Measurements from ENCODE around the gene CC2D1A. TPM values are rescaled to one million over a fixed set of nuclear protein-coding genes. Genes with fewer than 3 reads are reported as not detected.

Gene CC2D1A
- polyA plus RNA-seq, 1 of the 3 experiments (the other 2 are of a cell fraction), result 24.2 TPM

GRCh38 chr19:13856497-13856896 lies 49.5 kb upstream of the CC2D1A start:
- Histone ChIP-seq H3K27ac (ENCODE audit: low read depth in 2 of 2, low read length in 1 of 2) (no peak overlapping the region), H3K4me1 (ENCODE audit: control insufficient read depth in 1 of 2, insufficient read depth in 2 of 2, low read depth in 1 of 2, low read length in 1 of 2) (peaks cover 3 to 11% of the 10 kb centered on the region in 2 experiments; a peak in 3 of 4 replicates), H2AFZ (ENCODE audit: low read depth) (no peak overlapping the region), H3K9me2 (no peaks in the 10 kb centered on the region), H3K27me3 (ENCODE audit: insufficient read depth) (no peaks in the 10 kb centered on the region), H3K79me2 (ENCODE audit: insufficient read depth) (peaks cover 21% of the 10 kb centered on the region), H4K20me1 (ENCODE audit: insufficient read depth) (no peaks in the 10 kb centered on the region), H3K4me2 (no peak overlapping the region), H3K36me3 (replicated peaks in 1 of 2; ENCODE audit: control insufficient read depth in 1 of 2, insufficient read depth in 2 of 2, low read length in 1 of 2) (no peaks in the 10 kb centered on the region), H3K9ac (no peak overlapping the region), H3F3A (replicated peaks; ENCODE audit: insufficient read depth) (peaks cover 37% of the 10 kb centered on the region), H3K4me3 (ENCODE audit: low read depth in 2 of 2, low read length in 1 of 2) (no peak overlapping the region), H3K9me3 (no peaks in the 10 kb centered on the region)
- WGBS (ENCODE audit: low lambda C conversion rate), result 69% methylated on average over 2 of the region's 2 CpGs
- DNase-seq, result no peak
- ChIA-PET POLR2A (no interaction called here), CTCF (interaction anchor here (2.9 kb wide), 1 partner anchor 72 kb away, joined by 11 read pairs; no protein-coding TSS in a partner anchor)
- TF ChIP-seq MEF2A (IDR thresholded peaks at IDR 0.05; ENCODE audit: borderline replicate concordance, low read depth) (no peak), SIN3A (IDR thresholded peaks at IDR 0.05; ENCODE audit: borderline replicate concordance, low read depth, low read length) (no peak), TCF12 (IDR thresholded peaks at IDR 0.05) (no peak), TAF1 (IDR thresholded peaks at IDR 0.05; ENCODE audit: borderline replicate concordance, low read depth, low read length) (no peak), EZH2phosphoT487 (IDR thresholded peaks at IDR 0.05; ENCODE audit: borderline replicate concordance, low read depth) (no peak), RAD21 (IDR thresholded peaks at IDR 0.05; ENCODE audit: low read length) (no peak), POLR2AphosphoS5 (IDR thresholded peaks at IDR 0.05; ENCODE audit: low read depth, low read length) (no peak), YY1 (IDR thresholded peaks at IDR 0.05; ENCODE audit: low read depth) (no peak), CHD2 (IDR thresholded peaks at IDR 0.05; ENCODE audit: low read length, partially characterized antibody) (no peak), NFIC (IDR thresholded peaks at IDR 0.05; ENCODE audit: borderline replicate concordance) (no peak), MAX (IDR thresholded peaks at IDR 0.05; ENCODE audit: low read depth) (no peak), GATA2 (CRISPR knock-in tag; IDR thresholded peaks at IDR 0.05) (no peak)
- TF ChIP-seq, protein P1, sequence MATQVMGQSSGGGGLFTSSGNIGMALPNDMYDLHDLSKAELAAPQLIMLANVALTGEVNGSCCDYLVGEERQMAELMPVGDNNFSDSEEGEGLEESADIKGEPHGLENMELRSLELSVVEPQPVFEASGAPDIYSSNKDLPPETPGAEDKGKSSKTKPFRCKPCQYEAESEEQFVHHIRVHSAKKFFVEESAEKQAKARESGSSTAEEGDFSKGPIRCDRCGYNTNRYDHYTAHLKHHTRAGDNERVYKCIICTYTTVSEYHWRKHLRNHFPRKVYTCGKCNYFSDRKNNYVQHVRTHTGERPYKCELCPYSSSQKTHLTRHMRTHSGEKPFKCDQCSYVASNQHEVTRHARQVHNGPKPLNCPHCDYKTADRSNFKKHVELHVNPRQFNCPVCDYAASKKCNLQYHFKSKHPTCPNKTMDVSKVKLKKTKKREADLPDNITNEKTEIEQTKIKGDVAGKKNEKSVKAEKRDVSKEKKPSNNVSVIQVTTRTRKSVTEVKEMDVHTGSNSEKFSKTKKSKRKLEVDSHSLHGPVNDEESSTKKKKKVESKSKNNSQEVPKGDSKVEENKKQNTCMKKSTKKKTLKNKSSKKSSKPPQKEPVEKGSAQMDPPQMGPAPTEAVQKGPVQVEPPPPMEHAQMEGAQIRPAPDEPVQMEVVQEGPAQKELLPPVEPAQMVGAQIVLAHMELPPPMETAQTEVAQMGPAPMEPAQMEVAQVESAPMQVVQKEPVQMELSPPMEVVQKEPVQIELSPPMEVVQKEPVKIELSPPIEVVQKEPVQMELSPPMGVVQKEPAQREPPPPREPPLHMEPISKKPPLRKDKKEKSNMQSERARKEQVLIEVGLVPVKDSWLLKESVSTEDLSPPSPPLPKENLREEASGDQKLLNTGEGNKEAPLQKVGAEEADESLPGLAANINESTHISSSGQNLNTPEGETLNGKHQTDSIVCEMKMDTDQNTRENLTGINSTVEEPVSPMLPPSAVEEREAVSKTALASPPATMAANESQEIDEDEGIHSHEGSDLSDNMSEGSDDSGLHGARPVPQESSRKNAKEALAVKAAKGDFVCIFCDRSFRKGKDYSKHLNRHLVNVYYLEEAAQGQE (IDR thresholded peaks at IDR 0.05; ENCODE audit: low read depth, low read length), result no peak
- TF ChIP-seq, protein P2, sequence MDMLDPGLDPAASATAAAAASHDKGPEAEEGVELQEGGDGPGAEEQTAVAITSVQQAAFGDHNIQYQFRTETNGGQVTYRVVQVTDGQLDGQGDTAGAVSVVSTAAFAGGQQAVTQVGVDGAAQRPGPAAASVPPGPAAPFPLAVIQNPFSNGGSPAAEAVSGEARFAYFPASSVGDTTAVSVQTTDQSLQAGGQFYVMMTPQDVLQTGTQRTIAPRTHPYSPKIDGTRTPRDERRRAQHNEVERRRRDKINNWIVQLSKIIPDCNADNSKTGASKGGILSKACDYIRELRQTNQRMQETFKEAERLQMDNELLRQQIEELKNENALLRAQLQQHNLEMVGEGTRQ (IDR thresholded peaks at IDR 0.05; ENCODE audit: borderline replicate concordance, low read depth, low read length), result no peak
